GM13977 (cell line): ENCODE results near the gene PFDN6.

Source experiments
- DNase-seq: peaks from one replicate; pipeline ENCODE4 v3.0.0; 2012; ENCODE audit warnings: low spot score
- in situ Hi-C: fragments of 300-500 bp; cut with MboI; formaldehyde crosslinking; loops from one replicate; pipeline ENCODE4 v1.12.0; 2022; ENCODE audit warnings: low sequenced_read_pairs, low pct_unique_long_range_greater_than_20kb, mixed read lengths, inconsistent platforms; ENCODE audit not compliant: unreplicated experiment
- TF ChIP-seq, protein P1 (sequence below): IDR thresholded peaks from 2 replicates; pipeline ENCODE4 v1.5.1; 2012; ENCODE audit warnings: mild to moderate bottlenecking, control low read depth; ENCODE audit not compliant: insufficient read depth; ENCODE audit errors: extremely low read depth, missing control alignments

Gene PFDN6

DNA sequence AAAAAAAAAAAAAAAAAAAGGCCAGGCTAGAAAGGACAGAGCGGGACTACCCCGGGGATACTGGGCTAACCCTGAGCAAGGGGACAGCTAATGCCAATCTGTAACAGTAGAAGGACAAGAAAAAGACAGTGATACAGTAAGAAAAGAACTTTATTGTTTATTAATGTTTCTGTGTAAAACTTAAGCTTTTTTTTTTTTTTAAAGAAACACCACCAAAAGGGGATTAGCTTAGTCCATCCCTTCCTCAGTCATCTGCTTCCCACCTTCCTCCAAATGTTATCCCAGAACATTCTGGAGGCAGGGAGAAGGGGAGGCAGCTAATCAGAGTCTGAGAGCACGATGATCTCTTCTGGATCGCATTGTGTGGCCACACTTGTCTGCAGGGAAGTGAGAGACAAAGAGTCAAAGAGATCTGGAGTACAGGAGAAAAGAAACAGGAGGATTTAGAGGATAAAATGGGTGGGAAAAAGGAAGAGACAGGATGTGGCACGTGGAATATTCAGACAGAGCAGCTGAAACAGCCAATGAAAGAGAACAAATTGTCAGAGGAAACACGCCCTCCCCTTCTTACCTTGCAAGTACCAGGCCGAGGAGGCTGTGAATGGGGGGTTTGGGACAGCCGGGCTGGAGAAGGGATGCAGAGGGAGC lies 29.1 kb downstream of the PFDN6 start:
- TF ChIP-seq, protein P1, sequence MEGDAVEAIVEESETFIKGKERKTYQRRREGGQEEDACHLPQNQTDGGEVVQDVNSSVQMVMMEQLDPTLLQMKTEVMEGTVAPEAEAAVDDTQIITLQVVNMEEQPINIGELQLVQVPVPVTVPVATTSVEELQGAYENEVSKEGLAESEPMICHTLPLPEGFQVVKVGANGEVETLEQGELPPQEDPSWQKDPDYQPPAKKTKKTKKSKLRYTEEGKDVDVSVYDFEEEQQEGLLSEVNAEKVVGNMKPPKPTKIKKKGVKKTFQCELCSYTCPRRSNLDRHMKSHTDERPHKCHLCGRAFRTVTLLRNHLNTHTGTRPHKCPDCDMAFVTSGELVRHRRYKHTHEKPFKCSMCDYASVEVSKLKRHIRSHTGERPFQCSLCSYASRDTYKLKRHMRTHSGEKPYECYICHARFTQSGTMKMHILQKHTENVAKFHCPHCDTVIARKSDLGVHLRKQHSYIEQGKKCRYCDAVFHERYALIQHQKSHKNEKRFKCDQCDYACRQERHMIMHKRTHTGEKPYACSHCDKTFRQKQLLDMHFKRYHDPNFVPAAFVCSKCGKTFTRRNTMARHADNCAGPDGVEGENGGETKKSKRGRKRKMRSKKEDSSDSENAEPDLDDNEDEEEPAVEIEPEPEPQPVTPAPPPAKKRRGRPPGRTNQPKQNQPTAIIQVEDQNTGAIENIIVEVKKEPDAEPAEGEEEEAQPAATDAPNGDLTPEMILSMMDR: no peak

DNA sequence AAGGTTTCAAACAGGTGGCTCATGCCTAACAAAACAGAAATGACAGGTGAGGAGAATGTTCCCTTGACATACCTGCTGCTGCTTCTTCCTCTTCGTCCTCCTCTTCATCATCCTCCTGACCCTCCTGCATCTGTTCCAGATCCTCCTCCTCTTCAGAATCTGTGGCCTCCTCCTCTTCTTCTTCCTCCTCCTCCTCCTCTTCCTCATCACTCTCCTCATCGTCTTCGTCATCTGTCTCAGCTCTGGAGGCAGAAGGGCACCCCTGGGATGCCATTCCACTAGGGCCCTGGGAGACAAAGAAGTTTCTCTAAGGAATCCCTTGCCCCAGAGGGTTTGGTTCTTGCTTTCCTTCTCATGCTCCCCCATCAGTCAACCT lies 30.5 kb downstream of the PFDN6 start:
- in situ Hi-C loops: no loop called here
- TF ChIP-seq, protein P1: no peak
- DNase-seq: no peak

More for the DNA sequence above, 29.1 kb downstream of the PFDN6 start:
- no peak for DNase-seq
- in situ Hi-C loops: no loop called here

DNA sequence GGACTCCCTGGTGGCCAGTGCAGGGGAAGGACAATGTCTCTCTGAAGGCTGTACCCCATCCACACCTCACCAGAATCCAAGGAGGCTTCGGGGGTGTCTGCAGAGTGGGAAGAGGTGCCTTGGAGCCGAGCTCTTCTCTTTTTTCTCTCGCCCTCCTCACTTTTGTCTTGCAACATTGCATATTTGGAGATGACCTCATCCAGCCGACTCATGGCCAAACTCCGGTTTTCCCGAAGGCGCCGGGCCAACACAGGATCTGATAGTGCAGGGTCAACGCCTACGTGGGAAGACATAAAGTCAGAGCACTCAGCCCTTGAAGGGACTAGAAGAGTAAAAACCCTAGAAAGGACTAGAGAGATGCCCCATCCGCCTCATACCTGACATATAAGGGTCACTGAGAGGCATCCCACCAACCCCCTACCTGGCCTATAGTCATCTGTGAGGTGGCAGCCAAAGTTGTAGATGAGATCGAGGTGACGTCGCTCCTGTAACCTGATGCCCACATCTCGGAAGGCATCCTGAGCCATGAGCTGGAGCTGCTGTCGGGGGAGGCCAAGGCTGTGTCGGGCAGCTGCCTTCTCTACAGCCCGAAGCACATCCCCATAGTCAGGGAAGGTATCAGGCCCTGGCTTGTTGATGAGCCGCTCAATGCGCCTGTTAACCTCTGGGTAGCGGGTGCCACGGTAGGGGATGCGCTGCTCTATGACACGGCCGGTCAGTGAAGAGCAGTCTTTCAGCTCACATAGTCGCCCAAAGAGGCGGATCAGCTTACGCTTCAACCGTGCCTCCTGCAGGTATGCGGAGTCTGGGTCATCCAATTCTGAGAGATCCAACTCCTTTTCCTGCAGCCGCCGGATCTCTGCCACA lies 31.1 kb downstream of the PFDN6 start:
- in situ Hi-C loops: no loop called here
- no peak for DNase-seq
- TF ChIP-seq, protein P1: no peak

DNA sequence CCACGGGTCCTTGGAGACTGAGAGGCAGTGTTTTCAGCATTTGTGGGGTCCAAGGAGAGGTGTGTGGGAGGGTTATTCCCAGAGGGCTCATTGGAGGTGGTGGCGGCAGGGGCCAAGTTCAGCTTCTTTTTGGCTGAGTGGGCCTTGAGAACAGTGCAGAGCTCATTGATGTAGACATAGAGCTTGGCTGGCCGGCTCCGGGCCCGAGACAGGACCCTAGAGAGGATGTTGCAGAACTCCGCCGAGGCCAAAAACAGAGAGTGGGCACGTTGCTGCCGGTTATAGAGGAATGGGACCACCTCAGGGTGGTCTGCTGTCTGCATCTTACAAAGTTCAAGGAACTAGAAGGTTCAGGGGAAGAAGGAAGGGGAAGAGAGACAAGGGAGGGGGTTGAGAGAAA lies 31.8 kb downstream of the PFDN6 start:
- DNase-seq: no peak
- in situ Hi-C loops: no loop called here
- TF ChIP-seq, protein P1: no peak

DNA sequence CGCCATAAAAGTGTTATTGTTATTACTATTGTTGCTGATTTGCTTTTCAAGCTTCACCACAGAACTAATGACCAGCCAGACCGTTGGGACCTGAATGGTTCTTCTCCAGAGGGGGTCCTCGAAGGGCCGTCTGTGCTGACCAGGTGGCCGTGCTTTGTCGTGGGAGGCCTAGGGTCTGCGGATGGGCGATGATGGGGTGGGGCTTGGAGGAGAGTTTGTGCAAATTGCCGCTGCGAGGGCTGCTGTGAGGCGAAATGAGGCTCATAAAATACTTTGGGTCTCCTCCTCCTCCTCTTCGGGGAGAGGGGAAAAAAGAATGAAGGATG lies 34.2 kb downstream of the PFDN6 start:
- in situ Hi-C loops: no loop called here
- no peak for DNase-seq

DNA sequence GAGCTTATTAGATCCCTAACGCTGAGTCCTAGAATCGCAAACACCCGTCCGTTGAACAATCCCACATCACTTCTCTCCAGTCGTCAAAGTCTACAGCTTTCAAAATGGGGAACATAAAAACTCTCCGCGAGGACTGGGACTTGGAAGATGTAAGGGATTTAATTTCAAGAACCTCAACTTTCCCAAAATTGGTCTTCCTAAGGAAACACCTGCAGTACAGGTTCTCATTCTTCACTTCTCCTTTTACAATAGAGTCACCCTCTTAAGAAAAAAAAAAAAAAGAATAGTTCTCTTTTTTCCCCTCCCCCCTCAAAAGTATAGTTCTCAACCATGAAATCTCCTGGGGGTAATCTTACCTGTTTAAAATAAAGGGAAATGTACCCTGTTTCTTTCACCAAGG lies 34.7 kb downstream of the PFDN6 start:
- in situ Hi-C loops: no loop called here
- peak; percentile 40 for DNase-seq
- TF ChIP-seq, protein P1: no peak

More for the DNA sequence above, 34.2 kb downstream of the PFDN6 start:
- TF ChIP-seq, protein P1: no peak
